Inferior parietal cortex (tissue), 1 donor: ENCODE results near the gene PRSS8.
"Not testable (repeated sequence)": the region's sequence is repeated elsewhere in the genome, so short reads cannot be mapped to it uniquely, and the experiment has no call there.

Experiments used
- DNase-seq: peaks from one replicate; pipeline ENCODE4 v3.0.0-alpha.2; 2016; ENCODE audit errors: extremely low spot score

PRSS8 gene

DNA sequence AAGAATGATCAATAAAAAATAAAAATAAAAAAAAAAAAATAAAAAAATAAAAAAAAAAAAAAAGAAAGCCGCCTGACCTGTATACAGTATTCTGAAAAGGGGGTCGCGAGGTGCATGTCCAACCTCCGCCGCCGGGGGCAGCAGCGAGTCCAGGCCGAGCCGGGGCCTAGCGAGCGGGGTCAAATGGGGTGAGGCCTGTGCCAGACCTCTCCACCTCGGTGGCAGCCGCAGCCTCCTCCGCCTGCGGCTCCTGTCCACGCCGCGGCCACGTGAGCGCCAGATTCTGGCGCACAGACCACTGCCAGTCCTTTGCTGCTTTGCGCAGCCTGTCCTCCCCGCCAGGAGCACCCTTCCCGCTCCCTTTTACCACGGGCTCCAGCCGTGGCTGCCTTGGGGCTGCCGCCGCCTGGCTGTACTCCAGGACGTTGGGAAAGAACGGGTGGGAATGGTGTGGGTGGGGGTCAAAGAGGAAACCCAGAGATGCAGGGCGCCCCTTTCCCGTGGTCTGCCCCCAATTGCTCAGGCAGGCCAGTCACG is 29.8 kb downstream of the PRSS8 start:
- peak; percentile 71 for DNase-seq

DNA sequence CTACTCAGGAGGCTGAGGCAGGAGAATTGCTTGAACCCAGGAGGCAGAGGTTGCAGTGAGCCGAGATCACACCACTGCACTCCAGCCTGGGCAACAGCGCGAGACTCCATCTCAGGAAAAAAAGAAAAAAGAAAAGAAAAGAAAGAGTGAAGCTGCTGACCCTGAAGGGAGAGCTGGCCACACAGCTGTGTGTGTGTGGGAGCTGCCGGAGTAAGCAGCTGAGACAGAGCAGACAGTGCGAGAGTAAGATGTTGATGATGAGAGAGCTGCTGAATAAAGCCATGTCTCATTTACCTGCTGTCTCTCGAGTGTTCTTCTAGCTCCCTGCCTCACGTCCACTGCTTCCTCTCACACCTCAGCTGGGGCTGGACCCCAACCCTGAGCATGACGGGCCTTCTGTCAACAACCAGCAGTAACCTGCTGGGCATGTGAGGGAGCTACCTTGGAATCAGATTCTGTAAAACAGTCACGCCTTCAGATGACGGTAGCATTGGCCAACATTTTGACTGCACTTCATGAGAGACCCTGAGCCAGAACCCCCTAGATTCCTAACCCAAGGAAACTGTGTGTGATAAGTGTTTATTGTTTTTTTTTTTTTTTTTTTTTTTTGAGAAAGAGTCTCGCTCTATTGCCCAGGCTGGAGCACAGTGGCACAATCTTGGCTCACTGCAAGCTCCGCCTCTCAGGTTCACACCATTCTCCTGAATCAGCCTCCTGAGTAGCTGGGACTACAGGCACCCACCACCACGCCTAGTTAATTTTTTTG is 34.5 kb downstream of the PRSS8 start:
- not testable (repeated sequence) for DNase-seq

DNA sequence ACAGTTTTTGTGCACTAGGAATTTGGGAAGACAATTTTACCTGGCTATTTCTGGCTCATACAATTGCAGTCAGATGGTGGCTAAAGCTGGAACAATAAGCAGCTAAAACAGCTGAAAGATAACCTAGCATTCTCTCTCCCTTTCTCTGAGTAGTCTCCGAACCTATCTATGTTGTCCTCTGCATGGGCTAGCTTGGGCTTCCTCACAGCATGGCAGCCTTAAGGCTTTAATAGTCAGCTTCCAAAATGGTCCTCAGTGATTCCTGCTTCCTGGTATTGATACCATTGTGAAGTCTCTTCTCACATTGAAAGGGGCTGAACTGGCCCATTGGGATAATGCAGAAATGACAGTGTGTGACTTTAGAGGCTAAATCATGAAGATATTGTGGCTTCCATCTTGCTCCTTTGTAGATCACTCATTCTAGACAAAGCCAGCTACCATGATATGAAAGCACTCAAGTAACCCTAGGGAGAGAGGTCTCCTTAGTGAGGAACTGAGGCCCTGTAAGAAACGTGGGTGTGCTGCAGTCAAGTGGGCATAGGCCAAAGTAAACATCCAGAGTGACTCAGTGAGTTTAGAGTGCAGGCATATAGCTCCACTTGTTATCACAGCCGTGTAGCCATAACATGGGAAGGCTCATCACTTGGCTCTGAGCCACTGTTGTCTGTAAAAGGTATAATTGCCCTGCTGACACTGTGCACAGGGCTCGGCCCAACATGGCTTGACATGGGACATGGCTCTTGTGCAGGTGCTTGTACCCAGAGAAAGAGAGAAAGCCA is 35.5 kb downstream of the PRSS8 start:
- no peak for DNase-seq

DNA sequence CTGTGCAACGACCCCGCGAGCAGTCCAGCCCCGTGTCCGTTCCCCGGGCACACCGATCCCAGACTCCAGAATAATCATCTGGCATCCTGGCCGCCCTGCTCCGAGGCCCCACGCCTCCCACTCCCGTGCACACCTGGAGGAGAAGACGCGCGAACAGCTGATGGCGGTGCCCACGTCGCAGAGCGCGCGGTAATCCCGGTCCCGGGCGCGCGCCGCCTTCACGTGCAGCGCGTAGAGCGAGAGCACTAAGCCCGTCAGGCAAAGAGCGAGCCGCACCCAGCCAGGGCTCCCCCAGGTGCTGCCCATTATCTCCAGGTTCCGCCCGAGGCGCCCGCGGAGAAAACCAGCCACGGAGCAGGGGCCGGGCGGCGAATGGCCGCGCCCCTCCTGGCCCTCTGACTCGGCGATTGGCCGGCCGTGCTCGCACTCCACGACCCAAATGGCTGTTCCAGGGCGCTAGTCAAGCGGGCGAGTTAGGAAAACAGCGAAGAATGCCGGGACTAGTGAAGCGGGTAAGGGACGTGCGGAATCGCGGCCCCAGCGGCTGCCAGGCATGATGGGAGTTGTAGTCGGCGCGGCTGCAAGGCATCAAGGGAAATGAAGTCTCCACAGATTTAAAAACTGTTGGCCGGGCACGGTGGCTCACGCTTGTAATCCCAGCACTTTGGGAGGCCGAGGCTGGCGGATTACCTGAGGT is 41.0 kb downstream of the PRSS8 start, which contains the start of gene VKORC1:
Gene VKORC1 (minus strand): TSS at position 374 of the 697 bp plus-strand sequence. CDS start 68 bp downstream, at position 306.
- peak; percentile 94 for DNase-seq

DNA sequence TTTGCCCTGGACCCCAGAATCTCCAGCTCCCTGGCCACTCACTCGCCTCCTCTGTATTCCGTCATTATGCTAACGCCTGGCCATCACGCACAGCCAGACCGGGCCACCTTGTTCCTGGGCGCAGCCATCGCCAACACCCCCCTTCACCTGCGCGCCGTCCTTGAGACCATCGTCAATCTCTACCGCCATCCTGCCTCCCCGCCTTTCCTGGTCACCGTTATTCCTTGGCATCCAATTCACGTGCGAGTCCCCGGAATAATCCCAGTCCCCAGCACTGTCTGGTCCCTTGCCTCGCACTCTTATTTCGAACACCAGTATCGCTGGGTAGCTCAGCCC is 41.5 kb downstream of the PRSS8 start:
- no peak for DNase-seq

DNA sequence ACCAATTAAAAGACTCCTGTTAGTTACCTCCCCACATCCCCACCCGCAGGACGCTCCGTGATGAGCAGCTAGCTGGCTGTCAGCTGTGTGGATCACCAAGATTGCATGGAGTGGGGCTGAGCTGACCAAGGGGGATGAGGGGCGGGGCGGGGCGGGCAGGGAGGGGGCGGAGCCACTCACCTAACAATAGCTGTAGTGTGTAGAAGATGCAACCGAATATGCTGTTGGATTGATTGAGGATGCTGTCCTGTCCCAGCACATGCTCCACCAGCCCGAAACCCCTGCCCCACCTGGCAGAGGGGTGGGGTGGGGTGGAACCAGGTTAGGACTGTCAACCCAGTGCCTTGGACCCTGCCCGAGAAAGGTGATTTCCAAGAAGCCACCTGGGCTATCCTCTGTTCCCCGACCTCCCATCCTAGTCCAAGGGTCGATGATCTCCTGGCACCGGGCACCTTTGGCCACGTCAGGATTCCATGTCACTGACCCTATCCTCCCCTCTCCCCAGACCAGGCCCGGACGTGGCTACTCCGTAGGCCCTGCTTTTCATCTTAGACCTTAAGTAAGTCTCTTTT is 42.3 kb downstream of the PRSS8 start:
- DNase-seq, result peak; percentile 32

DNA sequence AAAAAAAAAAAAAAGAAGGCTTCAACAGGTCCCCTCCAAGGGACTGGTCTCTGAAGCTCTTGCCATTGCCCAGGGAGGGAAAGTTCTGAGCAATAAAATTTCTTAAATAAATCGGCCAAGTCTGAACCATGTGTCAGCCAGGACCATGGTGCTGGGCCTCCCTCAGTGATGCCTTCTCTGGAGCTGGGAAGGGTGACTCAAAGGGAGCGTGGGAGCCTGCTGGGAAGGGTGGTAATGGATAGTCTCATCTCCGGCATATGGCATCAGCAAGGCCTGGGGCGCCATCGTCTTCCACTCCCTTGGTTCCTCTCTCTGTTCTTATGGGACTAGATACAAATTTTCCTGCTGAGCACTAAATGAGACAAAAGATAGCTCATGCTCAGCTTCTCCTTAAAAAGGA is 43.2 kb downstream of the PRSS8 start:
- DNase-seq, result no peak

DNA sequence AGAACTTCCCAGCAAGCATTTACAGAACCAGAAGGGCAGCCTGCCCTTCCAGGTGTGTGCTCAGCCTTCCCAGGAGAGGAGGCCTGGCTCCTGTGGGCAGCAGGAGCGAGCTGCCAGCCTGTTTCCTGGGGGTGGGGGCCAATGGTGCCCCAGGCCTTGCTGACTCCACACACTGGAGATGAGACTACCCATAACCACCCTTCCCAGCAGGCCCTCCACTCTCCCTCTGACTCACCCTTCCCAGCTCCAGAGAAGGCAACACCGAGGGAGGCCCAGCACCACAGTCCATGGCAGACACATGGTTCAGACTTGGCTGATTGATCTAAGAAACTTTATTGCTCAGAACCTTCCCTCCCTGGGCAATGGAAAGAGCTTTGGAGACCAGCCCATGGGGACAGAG is 45.0 kb downstream of the PRSS8 start:
- DNase-seq, result no peak

DNA sequence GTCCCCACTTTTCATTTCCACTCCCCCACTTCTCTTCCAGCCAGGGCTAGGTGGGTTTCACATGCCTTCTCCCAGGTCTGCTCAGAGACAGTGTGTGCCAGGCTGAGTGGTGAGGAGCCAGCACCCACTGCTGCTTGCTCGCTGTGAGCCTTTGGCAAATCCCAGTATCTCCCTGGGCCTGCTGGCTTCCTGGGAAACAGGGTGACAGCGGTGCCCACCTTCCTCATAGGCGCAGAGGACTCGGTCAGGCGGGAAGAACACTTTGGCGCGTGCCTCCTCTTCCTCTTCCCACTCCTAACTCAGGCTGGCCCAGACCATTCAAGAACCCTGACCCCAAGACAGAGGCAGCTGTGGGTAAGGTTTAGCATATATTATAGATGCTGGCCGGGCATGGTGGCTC is 46.3 kb downstream of the PRSS8 start:
- no peak for DNase-seq

DNA sequence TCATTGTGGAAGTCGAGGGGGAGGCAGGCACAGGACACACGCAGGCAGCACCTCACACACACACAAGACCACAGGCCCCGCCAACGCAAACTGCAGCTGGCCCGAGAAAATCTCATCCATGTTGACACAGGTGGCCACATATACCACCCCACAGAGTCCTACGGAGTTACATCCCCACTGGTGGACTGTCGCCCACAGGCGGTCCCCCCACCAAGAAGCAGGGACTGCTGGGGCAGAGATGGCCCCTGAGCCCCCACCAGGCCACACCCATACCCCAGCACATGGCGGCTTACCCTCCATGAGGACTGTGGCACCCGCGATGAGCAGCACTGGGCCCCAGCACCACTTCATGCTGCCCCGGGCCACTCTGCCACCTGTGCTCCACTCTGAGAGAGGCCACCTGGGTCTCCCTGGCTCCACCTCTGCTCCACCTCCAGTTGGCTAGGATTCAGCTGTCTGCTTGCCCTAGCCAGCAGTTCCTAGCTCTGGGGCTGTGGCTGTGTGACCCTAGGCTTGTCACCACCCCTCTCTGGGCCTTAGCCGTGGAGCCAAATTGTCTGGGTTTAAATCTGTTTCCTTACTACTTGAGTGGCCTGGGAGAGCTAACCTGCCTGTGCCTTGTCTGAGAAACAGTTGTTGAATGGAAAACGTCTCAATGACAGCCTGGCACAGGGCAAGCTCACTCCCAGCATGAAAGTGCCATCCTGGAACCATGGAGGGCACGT is 46.9 kb downstream of the PRSS8 start, which contains the start of gene PRSS53:
Gene PRSS53 (minus strand): TSS at position 485 of the 725 bp plus-strand sequence. CDS start 134 bp downstream, at position 351.
- DNase-seq, result no peak

DNA sequence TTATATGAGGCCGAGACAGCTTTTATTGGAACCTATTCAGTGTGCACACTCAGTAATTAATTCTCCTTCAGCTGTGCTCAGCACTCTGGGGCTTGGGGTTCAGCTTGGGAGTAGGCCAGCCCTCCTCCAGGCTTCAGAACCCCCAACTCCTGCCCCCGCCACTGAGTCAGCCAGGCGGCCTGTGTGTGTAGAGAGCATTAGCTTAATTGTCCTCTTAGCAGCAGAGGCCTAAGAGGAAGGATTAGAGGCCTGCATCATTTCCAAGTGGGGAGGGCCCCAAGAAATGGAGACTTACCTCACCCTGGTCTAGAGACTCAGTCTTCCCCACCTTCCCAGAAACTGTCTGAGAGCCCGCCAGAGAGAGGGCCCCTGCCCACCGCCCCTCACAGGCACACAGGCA is 47.6 kb downstream of the PRSS8 start:
- no peak for DNase-seq

DNA sequence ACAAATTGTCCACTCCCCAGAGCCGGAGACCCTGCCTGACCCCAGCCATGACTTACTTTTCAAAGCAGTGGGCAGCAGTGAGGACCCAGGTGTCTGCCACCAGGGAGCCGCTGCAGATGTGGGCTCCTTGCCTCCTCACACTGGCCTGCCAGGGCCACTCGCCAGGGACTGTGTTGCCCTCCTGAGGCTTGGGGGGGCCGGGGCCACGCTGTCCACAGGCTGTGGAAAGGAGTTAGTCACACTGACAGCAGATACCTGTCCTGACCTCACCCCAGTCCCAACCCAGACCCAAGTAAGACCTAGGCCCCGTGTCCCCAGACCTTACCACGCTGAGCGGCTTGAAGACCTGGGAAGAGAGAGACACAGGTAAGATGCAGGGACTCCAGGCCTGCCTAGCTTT is 48.0 kb downstream of the PRSS8 start:
- no peak for DNase-seq

DNA sequence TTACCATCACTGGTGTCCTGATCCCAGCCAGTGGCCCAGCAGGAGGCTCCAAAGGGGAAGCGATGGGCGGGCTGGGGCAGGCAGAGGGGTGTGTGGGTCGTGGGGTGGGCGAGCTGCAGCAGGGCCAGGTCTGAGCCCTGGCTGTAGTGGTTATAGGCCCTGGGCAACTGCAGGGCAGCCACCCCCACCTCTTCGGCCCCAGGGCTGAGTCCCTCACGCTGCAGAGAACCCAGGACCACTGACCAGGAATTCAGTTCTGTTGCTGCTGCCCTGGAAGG is 49.0 kb downstream of the PRSS8 start:
- DNase-seq, result no peak

DNA sequence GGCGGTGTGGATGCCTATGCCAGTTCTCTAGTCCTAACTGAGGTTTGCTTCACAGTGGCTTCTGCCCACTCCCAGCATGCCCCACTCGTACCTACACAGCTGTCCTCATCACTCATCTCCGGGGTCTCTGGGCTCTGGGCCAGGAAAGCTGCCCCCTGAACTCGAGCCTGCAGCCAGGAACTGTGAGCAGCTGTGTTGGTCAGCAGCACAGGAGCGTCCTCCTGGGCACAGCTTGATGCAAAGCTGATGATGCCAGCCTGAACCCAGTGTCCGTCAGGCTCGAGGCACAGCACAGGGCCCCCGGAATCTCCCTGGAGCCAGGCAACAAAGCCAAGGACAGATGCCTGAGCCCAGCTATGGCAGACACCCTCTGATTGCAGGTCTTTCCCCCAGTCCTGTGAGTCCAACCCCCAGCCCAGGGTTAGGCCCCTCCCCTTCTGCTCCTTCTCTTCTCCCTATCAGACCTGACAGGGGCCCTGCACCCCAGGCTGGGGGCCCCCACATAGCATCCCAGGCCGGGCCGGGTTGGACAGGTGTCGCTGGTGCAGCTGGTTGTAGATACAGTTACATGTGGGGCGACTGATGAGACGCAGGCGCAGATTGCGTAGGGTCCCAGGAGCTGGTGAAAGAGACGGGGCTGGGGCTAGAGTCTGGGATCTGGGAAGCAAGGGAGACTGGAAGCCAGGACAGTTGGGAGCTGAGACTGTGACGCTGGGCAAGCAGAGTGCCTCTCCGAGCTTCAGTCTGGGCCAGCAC is 49.5 kb downstream of the PRSS8 start:
- no peak for DNase-seq

DNA sequence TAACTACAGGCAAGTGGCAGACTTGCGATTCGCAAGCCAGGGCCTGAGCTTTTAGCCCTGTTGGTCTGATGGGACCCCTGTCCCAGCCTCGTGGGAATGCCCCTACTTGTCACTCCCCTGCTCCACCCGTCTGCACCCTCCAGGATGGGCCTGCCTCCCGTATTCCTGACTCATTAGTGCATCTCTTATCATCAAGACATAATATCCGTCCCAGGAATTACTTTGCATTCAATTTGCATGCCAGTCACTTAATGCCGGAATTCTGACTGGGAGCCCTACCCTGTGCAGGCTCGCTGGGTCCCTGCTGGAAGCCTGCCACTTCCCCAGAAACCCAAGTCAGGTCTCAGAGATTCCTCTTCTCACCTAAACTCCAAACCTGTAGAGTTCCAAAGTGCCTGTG is 50.1 kb downstream of the PRSS8 start:
- no peak for DNase-seq

DNA sequence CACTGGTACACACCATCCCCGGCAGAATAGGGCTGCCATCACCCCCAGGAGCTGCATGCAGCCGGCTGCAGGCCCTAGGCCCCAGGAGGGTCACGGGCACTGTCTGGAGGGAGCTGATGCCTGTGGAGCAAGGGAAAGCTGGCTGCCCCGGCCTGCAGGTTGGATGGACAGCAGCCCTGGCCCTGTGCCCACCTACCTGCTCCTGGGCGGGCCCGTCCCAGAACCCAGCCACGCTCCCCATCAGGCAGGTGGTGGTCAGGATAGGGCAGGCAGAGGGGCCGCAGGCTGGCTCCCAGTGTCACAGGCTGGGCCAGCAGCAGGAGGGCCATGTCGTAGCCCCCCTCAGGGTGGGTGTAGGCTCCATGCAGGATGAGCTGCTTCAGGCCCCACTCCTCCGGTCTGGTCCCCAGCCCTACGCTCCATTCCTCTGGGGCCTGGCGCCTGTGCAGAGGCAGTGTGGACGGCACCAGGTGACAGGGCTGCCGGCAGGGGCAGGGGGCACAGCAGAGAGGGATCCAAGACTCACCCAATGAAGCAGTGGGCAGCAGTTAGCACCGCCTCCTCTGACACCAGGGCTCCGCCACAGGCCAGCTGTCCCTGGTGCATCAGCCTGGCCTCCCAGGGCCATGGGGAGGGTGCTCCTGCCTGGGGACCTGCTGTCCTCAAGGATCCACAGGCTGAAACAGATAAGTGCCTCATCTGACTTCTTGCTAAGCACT is 50.8 kb downstream of the PRSS8 start:
- no peak for DNase-seq

DNA sequence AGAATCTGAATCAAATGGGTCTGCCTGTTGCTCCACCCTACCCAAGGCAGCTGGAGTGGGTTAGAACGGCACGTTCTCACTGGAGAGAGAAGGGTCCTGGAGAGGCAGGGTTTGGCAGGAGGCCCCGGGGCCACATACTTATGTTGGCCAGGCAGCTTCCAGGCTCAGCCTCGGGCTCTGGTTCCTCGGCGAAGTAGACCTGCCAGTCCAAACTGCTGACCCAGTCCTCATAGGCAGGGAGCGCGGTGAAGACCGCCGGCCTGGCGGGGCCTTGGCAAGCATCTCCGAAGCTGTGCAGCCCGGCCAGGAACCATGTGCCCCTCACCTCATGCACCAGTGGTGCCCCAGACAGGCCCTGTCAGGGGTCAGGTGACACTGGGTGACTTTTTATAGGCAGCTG is 51.5 kb downstream of the PRSS8 start:
- DNase-seq, result no peak

DNA sequence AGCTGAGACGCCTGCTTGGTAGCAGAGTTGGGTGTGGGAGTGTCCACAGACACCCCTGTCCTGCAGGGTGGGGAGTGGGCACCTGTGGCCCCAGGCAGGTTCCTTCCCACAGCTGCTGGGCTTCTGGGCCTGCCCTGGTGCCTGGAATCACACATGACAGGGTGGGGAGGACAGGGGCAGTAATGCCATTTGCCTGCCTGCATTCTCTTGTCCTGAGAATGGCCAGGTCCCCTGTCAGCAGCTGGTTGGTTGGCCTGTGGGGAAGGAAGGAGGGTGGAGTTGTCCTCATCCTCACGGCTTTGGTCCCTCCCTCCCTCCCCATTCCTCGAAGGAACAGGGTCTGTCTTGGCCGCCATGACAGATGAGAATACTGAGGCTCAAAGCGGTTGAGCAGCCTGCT is 52.0 kb downstream of the PRSS8 start:
- no peak for DNase-seq

DNA sequence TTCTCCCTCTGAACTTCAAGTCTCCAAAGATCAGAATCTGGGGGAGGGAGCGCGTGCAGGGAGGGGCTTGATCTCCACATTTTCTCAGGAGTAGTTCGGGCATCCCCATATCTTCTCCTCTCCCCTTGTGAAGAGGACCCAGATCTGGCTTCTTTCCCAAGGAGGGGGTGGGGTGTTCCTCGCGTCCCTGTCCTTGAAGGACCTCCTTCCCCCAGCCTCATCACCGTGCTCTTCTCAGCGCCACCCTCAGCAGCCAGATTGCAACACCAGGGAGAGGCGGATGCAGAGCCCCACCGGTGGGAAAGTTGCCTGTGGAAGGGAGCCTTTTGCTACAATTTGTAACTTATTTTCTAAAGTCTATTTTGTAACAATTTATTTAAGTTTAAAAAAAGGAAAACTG is 52.4 kb downstream of the PRSS8 start:
- no peak for DNase-seq
